ACC112 (cell line): ENCODE measurements around the gene ZNF688.
"Not testable (repeated sequence)": the region's sequence is repeated elsewhere in the genome, so short reads cannot be mapped to it uniquely, and the experiment has no call there.

Source experiments
- H2AFZ ChIP-seq: fragments of 200-600 bp; sonication (generic); one replicate; pipeline ENCODE4 v1.6.0; 2017; ENCODE audit warnings: antibody characterized with exemption, low read length; ENCODE audit not compliant: unreplicated experiment
- H3K27ac ChIP-seq: fragments of 200-600 bp; sonication (generic); 2 replicates; pipeline ENCODE4 v1.5.1; 2014; ENCODE audit warnings: low read depth, mild to moderate bottlenecking, antibody characterized with exemption, low read length, moderate library complexity
- H3K27me3 ChIP-seq: fragments of 200-600 bp; sonication (generic); 2 replicates; pipeline ENCODE4 v1.6.1; 2014; ENCODE audit warnings: mild to moderate bottlenecking, antibody characterized with exemption, low read length, moderate library complexity, mixed read lengths; ENCODE audit not compliant: insufficient read depth
- H3K36me3 ChIP-seq: fragments of 200-600 bp; sonication (generic); 2 replicates; pipeline ENCODE4 v1.6.1; 2016; ENCODE audit warnings: mild to moderate bottlenecking, antibody characterized with exemption, low read length, moderate library complexity, mixed read lengths; ENCODE audit not compliant: insufficient read depth
- H3K4me1 ChIP-seq: fragments of 200-600 bp; sonication (generic); one replicate; pipeline ENCODE4 v1.6.1; 2016; ENCODE audit warnings: low read length, mixed read lengths; ENCODE audit not compliant: insufficient read depth, unreplicated experiment, control insufficient read depth
- H3K4me3 ChIP-seq: fragments of 200-600 bp; sonication (generic); 2 replicates; pipeline ENCODE4 v1.5.1; 2014; ENCODE audit warnings: mild to moderate bottlenecking, low read depth, low read length
- H3K79me2 ChIP-seq: fragments of 200-600 bp; sonication (generic); one replicate; pipeline ENCODE4 v1.6.0; 2016; ENCODE audit warnings: low read length; ENCODE audit not compliant: control insufficient read depth, unreplicated experiment, insufficient read depth

The ZNF688 gene

DNA sequence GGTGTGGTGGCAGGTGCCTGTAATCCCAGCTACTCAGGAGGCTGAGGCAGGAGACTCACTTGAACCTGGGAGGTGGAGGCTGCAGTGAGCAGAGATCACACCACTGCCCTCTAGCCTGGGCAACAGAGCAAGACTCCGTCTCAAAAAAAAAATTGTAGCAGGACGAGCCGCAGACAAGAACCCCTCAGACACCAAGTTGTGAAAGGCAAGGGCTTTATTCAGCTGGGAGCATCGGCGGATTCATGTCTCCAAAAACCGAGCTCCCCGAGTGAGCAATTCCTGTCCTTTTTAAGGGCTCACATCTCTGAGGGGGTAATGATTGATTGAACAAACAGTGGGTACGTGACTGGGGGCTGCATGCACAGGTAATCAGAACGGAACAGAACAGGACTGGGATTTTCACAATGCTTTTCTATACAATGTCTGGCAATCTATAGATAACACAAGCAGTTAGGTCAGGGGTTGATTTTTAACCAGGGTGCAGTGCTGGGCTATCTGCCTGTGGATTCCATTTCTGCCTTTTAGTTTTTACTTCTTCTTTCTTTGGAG, 30.5 kb downstream of the ZNF688 start:
- H2AFZ ChIP-seq, H3K27me3 ChIP-seq, H3K36me3 ChIP-seq, H3K79me2 ChIP-seq, H3K4me3 ChIP-seq, H3K4me1 ChIP-seq, H3K27ac ChIP-seq: not testable (repeated sequence)

DNA sequence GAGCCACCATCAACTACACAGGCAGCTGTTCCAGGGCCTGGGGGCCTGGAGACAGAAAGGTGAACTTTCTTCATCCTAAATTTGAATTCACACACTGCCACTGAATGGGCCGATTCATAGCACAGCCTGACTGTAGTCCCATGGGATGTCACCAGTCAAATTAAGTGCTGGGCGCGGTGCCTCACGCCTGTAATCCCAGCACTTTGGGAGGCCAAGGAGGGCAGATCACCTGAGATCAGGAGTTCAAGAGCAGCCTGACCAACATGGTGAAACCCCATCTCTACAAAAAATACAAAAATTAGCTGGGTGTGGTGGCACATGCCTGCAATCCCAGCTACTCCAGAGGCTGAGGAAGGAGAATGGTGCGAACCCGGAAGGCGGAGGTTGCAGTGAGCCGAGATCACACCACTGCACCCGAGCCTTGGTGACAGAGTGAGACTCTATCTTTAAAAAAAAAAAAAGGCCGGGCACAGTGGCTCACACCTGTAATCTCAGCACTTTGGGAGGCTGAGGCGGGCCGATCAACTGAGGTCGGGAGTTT, 31.5 kb downstream of the ZNF688 start:
- H3K4me1 ChIP-seq, H3K4me3 ChIP-seq, H3K36me3 ChIP-seq, H3K27me3 ChIP-seq, H3K27ac ChIP-seq, H3K79me2 ChIP-seq, H2AFZ ChIP-seq: not testable (repeated sequence)

DNA sequence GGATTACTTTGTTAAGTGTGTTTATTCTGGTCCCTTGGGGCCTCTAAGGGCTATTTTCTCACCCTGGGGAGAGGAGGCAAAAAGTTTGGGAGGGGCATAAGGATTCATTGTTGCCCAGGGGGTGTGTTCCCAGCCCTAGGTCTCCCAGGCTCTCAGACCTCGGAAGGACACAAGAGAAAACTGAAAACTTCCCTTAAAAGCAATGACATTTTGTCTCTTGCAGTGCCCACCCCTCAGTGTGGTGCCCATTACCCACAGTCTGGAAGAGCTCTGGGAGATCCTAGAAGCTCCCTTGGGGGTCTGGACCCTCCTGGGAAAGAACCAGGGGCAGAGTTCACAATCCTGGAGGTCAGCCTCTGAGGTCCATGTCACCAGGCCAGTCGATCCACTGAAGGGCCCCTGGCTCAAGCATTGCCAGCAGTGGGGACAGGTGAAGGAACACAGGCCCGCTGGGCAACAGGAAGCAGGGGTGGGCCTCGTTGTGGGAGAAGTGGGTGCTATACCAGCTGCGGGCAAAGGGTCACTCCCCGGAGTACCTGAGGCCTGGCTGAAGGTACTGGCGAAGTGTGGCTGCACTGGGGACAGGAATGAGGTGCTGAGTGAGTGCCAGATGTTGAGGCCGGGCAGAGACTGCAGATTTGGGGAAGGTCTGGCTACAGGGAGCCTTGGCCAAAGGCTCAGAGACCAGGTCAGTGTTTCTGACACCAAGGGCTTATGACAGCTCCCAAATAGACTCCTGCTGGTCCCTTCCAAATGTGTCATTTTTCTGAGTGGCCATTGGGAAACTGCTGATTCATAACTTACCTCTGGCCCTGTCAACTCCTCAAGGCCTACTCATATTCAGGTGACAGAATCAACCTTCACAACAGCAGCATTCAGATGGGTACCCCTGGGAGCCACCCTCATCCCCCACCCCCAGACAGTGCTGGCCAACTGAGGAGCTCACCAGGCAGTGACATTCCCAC, 32.2 kb downstream of the ZNF688 start:
- Histone ChIP-seq H3K4me3 (no peak overlapping the region), H3K4me1 (peaks cover 9% of the 10 kb centered on the region), H3K36me3 (no peaks in the 10 kb centered on the region), H3K27ac (no peak overlapping the region), H3K27me3 (no peaks in the 10 kb centered on the region), H2AFZ (no peak overlapping the region), H3K79me2 (peaks cover 10% of the 10 kb centered on the region)

DNA sequence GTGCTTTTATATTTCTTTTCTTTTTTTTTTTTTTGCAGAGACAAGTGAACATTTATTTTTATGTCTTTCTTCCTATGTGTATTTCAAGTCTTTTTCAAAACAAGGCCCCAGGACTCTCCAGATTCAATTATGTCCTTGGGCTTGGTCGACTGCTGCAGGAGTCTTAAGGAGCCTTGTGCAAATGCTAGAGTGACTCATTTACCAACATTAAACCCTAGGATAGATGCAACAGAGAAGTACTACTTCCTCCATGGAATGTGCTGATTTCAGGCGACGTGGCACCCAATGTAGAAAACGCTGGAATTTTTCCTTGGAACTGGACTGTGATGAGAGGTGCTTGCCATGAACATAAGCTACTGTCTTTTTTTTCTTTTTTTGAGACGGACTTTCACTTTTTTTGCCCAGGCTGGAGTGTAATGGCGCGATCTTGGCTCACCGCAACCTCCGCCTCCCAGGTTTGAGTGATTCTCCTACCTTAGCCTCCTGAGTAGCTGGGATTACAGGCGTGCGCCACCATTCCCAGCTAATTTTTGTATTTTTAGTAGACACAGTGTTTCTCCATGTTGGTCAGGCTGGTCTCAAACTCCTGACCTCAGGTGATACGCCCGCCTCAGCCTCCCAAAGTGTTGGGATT, 35.0 kb downstream of the ZNF688 start:
- not testable (repeated sequence) for H2AFZ ChIP-seq, H3K4me1 ChIP-seq, H3K36me3 ChIP-seq, H3K27ac ChIP-seq, H3K27me3 ChIP-seq
- Histone ChIP-seq H3K4me3 (peak overlapping the region; percentile 88), H3K79me2 (peaks cover 16% of the 10 kb centered on the region)

DNA sequence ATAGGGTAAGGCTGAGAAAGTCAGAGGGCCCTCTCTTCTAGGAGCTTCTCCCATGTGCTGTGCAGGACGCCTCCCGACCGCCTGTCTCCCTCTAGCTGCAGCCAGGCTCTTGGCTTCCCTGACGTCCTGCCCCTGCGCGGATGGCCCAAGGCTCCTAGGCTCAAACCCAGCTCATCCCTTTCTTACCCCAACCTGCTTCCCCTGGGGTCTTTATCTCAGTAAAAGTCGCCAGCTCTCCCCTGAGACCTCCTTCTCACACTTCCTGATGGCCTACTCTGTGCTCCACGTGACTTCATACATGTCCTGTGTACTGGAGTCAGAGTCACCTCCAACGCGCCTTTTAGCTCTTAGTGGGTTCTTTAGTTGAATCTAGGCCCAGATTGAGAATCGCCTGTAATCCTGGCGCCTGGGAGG, 35.7 kb downstream of the ZNF688 start:
- peaks cover 5% of the 10 kb centered on the region for H3K4me1 ChIP-seq
- no peaks in the 10 kb centered on the region for H3K27me3 ChIP-seq
- H2AFZ ChIP-seq, result peak overlapping the region; percentile 57
- no peaks in the 10 kb centered on the region for H3K36me3 ChIP-seq
- peak overlapping the region; percentile 88 for H3K4me3 ChIP-seq
- peak overlapping the region; percentile 63 for H3K27ac ChIP-seq
- H3K79me2 ChIP-seq, result peaks cover 16% of the 10 kb centered on the region

DNA sequence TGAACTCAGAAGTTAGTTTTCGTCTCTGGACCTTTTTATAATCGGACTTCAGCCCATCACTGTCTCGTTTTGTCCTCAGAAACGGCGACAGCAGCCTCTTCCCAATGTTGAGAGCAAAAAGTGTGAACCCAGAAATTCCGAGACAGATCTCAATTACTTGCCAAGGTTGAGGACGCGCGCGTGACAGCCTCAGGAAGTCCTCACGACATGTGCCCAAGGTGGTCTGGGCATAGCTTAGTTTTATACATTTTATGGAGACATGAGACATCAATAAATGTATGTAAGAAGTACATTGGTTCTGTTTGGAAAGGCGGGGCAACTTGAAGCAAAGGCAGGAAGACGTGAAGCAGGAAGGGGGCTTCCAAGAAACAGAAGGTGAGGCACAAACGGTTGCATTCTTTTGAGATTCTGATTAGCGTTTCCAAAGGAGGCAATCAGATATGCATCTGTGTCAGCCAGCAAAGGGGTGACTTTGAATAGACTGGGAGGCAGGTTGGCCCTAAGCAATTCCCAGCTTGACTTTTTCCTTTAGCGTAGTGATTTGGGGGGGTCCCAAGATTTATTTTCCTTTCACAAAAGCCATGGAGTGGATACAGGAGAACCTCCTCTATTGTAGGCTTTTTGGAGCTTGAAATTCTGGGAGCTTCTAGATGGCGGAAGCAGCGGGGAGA, 36.3 kb downstream of the ZNF688 start:
- Histone ChIP-seq H3K4me1 (peaks cover 5% of the 10 kb centered on the region), H3K27me3 (no peaks in the 10 kb centered on the region), H2AFZ (peak overlapping the region; percentile 87), H3K36me3 (no peaks in the 10 kb centered on the region), H3K79me2 (peaks cover 16% of the 10 kb centered on the region), H3K27ac (peak overlapping the region; percentile 63), H3K4me3 (peak overlapping the region; percentile 88)

DNA sequence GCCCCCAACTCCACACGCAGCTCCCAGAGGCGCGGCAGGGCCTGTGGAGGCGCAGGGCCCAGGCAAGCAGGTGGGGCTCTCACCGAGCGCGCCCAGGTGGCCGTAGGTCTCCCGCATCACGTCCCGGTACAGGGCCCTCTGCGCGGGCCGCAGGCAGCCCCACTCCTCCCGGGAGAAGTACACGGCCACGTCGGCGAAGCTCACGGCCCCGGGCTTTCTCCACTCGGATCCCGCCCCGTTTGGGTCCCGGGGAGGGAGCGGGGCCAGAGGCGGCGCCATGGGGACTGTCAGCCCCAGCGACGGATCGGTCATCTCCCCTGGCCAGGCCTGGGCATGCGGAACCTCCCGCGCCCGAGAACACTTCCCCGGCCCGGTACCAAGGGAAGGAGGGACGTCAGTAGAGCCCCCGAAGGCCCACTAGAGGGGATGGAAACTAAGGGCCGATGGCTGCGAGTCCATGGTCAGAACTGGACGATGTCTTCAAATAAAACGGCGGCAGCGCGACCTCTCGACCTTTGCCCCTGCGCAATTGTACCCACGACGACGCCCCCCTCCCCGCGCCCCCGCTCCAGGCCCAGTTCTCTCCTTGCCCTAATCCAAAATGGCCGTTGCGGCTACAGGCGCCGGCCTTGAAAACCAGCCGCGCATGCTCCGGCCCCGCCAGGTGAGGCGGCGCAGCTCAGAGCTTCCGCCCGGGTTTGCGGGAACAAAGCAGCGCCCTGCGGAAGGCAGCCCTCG, 37.0 kb downstream of the ZNF688 start, which contains the start of gene ZNF747:
TSS of gene ZNF747 (minus strand) at position 491 of the 738 bp plus-strand sequence. CDS start at position 312, 179 bp downstream.
- H3K4me3 ChIP-seq, result peak within 1 kb of the TSS; percentile 88
- peaks cover 5% of the 10 kb centered on the region for H3K4me1 ChIP-seq
- H3K36me3 ChIP-seq, result no peaks in the 10 kb centered on the region
- H3K27ac ChIP-seq, result peak within 1 kb of the TSS; percentile 63
- peaks cover 16% of the 10 kb centered on the region for H3K79me2 ChIP-seq
- H3K27me3 ChIP-seq, result no peaks in the 10 kb centered on the region
- H2AFZ ChIP-seq, result peak within 1 kb of the TSS; percentile 87

DNA sequence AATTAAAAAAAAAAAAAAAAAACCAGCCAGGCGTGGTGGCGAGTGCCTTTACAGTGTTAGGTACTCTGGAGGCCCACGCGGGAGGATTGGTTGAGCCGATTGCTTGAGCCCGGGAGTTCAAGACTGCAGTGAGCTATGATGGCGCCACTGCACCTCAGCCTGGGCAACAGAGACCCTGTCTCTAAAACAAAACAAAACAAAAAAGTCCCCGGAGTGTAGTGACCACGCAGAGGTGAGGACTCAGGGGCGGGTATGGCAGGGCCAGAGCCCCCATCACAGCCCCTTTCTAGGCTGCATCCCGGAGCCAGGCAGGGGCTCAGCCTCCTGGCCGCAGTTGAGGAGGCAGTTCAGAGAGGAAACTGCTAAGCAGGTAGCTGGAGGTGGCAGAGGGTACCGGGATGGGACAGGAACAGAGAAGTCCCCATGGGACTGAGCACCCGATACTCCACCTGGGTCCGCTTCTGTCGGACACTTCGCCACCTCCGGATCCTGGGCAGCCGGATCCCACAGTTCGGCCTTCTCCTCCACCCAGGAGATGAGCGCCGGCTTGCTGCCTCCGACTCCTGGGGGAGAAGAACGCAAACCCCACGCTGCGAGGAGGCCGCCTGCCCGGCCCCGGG, 37.7 kb downstream of the ZNF688 start:
- Histone ChIP-seq H3K79me2 (peaks cover 16% of the 10 kb centered on the region), H3K27ac (peak overlapping the region; percentile 63), H3K4me1 (peaks cover 5% of the 10 kb centered on the region), H2AFZ (peak overlapping the region; percentile 87), H3K36me3 (no peaks in the 10 kb centered on the region), H3K27me3 (no peaks in the 10 kb centered on the region), H3K4me3 (peak overlapping the region; percentile 88)

DNA sequence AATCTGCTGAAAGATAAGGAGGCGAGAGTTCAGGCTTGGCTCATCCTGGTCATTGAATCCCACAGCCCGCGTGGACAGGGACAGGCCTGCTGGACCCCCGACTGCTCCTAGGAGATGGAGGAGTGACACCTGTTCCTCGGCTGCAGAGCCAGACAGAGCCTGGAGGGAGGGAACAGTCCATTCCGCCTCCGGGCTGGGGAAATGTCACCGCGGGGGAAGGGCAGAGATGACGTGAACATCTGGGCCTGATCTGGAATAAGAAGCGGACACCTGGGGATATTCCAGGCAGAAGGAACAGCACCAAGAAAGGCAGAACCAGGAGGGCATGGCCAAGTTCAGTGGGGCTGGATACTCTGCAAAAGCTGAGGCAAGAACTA, 38.4 kb downstream of the ZNF688 start:
- peaks cover 5% of the 10 kb centered on the region for H3K4me1 ChIP-seq
- H2AFZ ChIP-seq, result no peak overlapping the region
- peak overlapping the region; percentile 10; the same call in 1 of the 2 replicates for H3K4me3 ChIP-seq
- H3K79me2 ChIP-seq, result peaks cover 16% of the 10 kb centered on the region
- H3K36me3 ChIP-seq, result no peaks in the 10 kb centered on the region
- no peaks in the 10 kb centered on the region for H3K27me3 ChIP-seq
- H3K27ac ChIP-seq, result no peak overlapping the region
